H1 (cell line): ENCODE data around the gene SPACDR. TPM values are rescaled to one million over a fixed set of nuclear protein-coding genes. Genes with fewer than 3 reads are reported as not detected.

ENCODE experiments used
- ASH2L ChIP-seq: fragments of 200-600, 300-600 bp; sonication (generic); IDR thresholded peaks from one replicate; pipeline ENCODE4 v1.7.1; 2017; ENCODE audit warnings: low read length
- MAFK ChIP-seq: IDR thresholded peaks from 2 replicates; pipeline ENCODE4 v1.6.1; 2012; ENCODE audit warnings: low read depth, mild to moderate bottlenecking, improper control_type of control experiment, low read length
- TCF12 ChIP-seq: IDR thresholded peaks from 2 replicates; pipeline ENCODE4 v1.6.1; 2011; ENCODE audit warnings: low read depth, mild to moderate bottlenecking, low read length
- polyA plus RNA-seq, 7 experiments: library from polyadenylated mRNA; depleted of rRNA in 3 of 7; stranded (reverse) in 5 of 7; unstranded in 2 of 7; fragments of >200 nt in 5 of 7; fragments of 200-250 nt in 2 of 7; gene quantifications; 1 replicate in 5 of 7; 2 replicates in 1 of 7; 4 replicates in 1 of 7; pipeline versions ENCODE4 v1.2.1 to v1.2.3, GENCODE V29; 2011 to 2013; ENCODE audit warnings: missing spikeins in 2 of 7, mixed read lengths in 2 of 7
- total RNA-seq: library from RNA; stranded (reverse); fragmentation: NEBNext Ultra II Directional; extraction: Animal tissue kit (Norgen Biotek cat#: 25700); gene quantifications from 2 replicates; pipeline ENCODE4 v1.2.1, GENCODE V29; 2021
- TF ChIP-seq, protein P1 (sequence below): IDR thresholded peaks from 2 replicates; pipeline ENCODE4 v1.6.1; 2011; ENCODE audit warnings: low read depth, mild to moderate bottlenecking, low read length; ENCODE audit not compliant: insufficient read depth

The SPACDR gene
- total and polyA plus RNA-seq, 2 of the 8 experiments (the other 6 are each of a cell fraction or from before 2014, with no cell fraction given): 0.26 TPM; not detected in 1

DNA sequence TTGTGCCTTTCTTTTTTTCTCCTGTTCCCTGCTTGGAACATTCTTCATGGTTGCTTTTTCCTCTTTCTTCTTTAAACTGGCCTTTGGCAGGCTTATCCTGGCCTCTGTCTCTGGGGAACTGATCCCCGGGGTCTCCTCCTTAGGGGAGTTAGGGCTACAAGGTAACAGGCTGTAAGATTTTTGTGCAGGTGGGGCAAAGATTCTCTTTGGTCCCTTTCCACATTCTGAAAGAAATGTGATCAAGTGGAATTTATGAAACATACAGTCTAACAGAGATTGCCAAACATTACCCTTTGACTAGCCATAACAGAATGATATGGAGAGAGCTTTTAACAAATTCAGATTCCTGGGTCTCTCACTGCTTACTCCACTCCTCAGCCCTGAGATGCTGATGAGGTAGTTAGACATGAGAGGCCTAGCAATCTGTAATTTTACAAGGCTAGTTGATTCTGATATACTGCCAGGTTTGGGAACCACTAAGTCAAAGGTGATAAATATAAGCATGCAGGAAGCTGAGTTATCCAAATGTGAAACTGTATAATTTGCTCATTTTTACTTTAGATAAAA lies 44.3 kb downstream of the SPACDR start (continued):
- TF ChIP-seq, protein P1, sequence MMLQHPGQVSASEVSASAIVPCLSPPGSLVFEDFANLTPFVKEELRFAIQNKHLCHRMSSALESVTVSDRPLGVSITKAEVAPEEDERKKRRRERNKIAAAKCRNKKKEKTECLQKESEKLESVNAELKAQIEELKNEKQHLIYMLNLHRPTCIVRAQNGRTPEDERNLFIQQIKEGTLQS: no peak
- no peak for TF ChIP-seq MAFK
- no peak for TF ChIP-seq ASH2L
- TF ChIP-seq TCF12: no peak
- TF ChIP-seq, all 59 proteins: peak for 0
